Activated CD8-positive, alpha-beta memory T cell treated with anti-CD3 and anti-CD28 coated beads, Interleukin-2, amount 50 U/mL, for 1 hour (primary cell): ENCODE data around the gene DAPK1.

Experiments used
- DNase-seq: peaks from one replicate; pipeline ENCODE4 v3.0.0-alpha.2; 2020; ENCODE audit errors: extremely low read depth

DAPK1 gene

DNA sequence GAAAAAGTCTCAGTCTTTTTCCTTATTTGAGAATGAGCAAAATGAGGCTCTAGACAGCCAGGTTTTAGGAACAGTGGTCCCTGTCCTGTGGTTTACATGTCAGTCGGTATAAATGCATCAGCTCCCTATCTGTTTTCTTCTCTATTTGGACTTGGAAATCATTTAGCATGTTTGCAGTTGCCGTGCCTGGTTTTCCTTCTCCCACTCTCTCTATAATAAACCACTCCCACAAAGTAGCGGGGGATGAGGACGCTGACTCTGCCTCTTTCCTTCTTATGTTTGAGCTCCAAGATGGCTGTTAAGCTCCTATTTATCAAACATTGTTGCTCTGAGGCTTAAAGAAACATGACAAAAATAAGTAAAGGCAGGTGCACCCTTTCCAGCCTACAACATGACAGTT, 171.1 kb downstream of the DAPK1 start:
- no peak for DNase-seq

DNA sequence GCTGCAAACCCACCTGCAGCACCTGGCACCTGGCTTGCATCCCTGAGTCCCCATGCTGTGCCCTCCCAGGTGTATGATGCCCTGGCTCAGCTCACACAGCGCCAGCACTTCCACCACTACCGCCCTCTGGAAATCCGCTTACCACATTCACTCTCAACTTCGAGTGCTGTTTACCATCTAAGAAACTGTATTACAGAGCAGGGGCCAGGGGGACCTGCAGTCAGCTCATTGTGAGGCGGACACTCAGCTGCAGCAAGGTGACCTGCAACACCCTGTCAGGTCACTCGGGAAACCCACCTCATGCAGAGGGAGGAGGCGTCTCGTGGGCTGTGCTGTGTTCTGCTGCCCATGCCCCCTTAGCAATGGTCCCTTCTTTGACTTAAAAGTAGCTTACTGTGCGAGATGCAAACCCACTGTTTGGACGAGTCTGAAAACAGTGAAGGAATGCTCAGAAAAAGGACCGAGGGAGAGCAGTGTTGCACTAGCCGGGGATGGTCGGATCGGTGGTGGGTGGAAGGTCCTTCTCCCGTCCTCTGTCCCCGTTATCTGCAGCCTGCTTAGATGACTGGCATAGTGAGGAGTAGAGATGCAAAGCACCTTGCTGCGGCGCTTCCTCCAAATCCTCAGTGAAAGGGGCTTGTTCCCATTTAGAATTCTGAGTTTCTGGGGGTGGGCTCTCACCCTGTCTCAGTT, 173.1 kb downstream of the DAPK1 start:
- DNase-seq = no peak

DNA sequence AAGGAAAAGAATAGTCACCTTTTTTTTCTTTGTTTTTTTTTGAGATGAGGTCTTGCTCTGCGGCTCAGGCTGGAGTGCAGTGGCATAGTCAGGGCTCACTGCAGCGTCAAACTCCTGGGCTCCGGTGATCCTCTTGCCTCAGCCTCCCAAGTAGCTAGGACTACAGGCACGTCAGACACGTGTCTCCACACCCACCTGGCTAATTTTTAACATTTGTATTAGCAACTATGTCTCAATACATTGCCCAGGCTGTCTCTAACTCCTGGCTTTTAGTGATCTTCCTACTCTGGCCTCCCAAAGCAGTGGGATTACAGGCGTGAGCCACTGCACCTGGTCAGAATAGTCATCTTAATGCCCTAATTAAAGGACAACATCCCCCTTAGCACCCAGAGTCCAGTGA, 173.8 kb downstream of the DAPK1 start:
- DNase-seq = no peak

DNA sequence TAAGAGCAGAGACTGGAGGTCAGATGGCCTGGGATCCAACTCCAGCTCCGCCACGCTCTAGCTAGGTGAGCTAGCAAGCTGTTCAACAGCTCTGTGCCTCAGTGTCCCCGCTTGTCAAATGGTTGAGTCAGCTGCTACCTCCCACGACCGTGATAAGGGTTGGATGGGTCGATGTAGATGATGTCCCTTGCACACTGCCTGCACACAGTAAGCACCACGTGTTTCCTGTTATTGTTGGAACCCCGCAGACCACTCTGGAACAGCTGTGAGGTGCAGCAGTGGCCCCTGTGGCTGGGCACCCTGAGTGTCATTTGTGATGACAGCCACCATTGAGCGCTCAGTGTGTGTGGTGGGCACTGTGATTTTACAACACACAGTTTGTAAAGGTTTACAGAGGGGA, 174.3 kb downstream of the DAPK1 start:
- no peak for DNase-seq

DNA sequence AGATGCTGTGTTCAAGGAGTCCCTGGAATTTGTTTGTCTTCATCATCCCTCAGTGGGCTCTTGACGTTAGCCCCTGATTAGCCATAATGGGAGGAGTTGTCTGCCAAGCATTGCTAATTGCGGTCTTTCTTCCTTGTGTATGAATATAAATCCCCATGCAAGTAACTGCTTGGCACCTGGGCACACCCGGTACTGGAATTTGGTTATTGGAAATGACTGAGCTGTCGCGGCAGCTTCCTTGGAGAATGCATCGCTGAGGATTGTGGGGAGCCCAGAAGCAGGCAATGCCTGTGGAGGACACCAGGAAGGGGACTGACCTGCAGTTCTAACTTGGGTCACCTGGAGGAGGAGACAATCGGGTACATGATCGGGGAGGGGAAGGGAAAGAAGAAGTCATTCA, 174.9 kb downstream of the DAPK1 start:
- no peak for DNase-seq

DNA sequence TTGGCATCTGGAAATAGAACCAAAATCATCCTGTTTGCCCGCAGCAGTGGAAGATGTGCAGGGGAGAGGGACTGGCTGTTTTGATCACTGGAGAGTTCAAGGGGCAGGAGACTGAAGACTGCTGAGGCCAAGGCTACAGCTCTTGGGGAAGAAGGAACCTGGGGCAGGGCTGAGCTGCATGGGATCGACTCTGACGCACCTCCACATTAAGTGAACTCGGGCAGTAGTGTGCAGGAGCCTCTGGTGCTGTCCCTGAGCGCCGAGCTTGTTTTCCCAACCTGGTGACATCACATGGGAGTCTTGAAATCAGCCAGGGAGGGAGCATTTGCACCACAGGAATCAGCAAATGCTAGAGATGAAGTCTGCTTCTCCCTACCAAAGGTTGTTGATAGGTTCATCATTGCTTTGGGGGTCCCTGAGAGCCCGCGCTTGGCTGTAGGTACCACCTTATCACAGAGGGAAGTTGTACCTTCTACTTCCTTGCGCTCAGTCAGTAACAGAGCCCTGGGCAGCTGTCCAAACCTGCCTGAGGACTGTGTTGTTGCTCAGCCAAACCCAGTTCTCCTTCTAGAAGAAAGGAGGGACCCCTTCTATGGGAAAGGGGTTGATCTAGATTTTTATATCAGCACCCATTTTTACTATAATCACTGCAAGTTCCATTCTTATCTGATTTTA, 175.9 kb downstream of the DAPK1 start:
- DNase-seq = no peak

DNA sequence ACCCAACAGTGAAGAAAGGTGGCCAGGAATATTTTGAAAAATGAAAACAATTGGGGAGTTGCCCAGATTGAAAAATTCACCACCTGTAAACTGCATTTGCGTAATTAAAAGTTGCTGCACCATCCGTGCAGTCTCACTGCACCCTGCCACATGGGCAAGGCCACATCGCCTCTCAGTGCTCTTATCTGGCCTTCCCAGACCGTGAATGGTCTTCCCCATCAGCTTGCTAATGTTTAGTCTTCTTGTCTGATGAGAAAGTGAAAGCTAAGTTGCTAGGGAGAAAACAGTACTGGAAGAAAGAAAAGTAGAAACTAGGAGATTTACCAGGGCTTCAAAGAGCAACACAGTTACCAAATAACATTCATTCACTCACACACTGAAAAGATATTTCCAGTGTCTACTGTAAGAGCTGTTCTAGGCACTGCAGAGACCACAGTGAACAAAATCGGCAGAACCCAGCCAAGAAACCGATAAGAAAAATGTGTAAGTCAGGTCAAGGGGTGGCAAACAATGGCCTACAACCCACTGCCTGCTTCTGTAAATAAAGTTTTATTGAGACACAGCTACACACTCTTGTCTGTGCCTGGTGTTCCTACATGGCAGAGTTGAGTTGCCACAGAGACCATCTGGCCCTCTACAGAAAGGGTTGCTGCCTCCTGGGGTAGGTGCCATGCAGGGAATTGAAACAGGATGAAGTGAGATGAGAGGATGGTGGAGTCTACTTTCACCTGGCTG, 177.1 kb downstream of the DAPK1 start:
- no peak for DNase-seq

DNA sequence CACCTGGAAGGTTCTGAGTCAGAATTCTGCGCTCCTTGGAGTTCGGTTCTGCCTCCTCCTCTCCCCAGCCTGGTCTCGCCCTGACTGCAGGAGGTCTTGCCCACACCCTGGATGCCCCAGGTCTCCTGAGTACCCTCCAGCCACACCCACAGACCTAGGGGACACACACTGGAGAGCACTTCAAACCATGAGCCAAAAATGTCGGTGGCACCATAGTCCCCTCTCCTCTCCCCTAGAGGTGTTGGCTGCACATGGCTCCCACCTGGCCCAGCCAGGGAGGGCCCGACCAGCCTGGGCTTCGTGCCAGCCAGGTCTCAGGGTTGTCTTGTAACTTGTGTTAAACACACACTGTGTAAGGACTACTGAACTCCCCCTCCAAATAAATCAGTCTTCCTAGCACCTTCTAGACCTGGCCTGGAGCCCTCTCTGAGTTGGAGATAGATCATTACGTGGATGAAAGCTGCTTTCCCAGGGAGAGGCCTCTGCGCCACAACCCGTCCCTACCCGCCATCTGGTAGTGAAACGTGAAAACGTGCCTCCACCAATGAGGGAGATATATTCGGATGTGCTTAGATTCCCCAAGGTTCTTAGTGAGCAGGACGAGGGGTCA, 178.3 kb downstream of the DAPK1 start:
- no peak for DNase-seq

DNA sequence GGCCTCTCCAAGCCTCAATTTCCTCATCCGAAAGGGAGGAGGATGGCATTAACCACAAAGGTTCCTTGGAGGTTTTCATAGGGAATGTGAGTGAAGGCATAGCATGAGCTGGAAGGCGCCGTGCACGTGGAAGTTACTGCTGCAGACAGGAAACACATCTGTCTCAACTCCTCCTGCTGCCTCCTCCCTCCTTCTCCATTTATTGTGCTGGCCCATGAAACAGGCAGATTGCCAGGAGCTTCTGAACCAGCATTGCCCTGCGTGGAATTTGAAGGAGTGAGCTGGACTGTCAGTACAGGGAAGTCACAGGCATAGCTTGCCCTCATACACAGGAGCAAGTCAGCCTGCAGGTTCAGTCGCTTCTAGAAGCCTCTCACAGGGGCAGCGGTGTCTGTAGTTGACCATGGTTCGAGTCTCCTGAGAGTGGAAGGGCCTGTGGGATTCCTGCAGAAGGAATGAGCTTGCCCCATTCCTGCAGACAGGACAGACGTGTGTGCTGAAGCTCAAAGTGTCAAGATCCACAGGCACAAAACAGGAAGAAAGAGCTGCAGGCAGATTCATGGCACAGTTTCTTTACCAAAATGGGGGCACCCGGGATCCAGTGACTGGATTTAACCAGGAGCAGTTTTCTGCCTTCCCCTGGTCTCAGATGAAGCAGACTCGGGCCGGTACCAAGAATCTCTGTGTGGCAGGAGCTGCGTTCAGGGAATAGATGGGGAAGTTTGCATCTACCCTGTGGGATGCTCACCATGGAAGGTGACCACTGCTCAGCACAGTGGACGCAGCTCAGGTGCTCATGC, 179.5 kb downstream of the DAPK1 start:
- no peak for DNase-seq

DNA sequence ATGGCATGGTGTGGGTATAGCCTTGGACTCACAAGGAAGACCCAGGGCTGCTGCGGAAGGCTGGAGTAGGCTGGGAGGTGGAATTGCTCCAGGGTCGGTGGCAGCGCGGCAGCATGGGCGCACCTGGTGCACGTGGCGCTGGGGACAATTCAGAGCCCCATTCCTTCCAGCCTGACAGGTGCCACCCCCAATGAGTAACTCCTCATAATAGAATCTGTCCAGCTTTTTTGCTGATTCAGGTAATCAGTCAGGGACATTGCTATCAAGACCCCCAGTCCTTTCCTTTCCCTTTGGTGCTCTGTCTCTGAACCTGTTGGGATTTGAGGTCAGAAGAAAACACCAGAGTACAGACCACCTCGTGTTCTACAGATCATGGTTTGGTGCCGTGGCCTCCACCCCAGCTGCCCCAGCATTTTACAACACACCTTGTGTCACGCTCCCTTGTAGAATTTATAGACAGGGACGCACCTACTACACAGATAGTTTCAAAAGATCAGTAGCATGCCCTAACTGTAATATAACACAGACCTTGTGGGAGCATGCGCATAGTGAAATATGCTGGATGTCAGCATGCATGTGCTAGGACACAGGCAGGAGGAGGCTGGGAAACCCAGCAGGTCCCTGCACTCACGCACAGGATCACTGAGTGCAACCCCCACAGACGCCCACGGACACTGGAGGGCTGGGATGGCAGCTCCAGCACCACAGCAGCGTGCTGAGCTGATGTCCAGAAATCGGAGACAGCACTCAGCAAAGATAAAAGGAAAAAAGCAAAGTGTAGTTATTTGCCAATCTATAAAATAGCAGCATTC, 180.3 kb downstream of the DAPK1 start:
- DNase-seq = no peak

DNA sequence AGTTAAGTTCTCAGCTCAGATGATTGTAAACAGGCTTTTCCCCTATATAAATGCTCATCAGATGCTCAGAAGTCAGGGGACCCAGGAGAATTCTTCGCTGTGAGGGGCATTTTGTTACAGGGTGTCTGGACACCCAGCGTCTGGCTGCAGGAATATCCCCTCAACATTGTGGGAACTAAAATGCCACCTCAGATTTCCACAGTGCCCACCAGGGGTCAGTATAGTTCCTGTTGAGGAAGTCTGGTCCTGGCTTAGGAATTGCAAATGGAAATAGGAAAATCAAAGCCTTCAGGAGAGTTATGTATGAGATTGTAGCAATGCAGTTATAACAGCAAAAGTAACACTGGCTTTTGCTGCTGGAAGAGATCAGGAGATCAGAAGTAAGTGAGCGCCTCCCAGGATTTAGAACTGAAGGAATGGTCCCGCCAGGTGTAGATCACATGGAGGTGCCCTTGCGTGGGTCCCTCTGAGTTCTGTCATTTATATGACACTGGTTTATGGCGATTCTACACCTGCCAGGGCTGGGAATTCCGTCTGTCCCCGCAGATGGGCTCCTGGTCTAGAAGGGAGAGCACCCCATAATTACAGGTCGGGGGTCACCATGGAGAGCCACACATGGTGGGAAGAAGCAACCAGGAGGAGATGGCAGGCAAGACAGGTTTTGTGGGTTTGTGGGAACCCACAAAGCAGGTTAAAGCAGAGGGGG, 181.1 kb downstream of the DAPK1 start:
- DNase-seq = no peak

DNA sequence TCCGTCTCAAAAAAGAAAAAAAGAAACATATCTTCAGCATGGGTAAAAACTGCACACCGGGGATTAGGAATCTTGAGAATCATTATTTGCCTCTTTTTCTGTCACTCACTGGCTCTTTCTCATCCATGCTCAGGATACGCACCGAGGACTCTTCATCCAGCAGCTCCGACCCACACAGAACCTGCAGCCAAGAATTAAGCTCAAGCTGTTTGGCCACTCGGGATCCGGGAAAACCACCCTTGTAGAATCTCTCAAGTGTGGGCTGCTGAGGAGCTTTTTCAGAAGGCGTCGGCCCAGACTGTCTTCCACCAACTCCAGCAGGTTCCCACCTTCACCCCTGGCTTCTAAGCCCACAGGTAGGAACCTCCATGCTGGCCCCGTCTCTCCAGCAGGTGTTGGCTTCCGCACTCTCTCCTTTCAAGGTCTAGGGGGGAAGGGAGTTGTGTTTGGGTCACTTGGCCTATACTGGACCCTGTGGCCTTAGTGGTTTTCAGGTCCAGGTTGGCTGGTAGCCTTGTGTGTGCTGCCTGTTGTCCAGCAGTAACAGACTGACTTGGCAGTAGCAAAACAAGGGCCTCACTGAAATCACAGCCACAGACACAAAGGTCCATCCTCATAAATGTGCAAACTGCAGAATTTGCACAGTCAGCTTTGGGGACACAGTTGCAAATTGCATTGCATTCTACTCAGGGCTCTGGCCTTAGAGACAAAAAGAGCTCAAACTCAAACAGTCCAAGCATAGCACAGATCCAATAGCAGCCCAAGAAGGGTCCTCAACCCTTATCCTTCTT, 183.8 kb downstream of the DAPK1 start:
- no peak for DNase-seq

DNA sequence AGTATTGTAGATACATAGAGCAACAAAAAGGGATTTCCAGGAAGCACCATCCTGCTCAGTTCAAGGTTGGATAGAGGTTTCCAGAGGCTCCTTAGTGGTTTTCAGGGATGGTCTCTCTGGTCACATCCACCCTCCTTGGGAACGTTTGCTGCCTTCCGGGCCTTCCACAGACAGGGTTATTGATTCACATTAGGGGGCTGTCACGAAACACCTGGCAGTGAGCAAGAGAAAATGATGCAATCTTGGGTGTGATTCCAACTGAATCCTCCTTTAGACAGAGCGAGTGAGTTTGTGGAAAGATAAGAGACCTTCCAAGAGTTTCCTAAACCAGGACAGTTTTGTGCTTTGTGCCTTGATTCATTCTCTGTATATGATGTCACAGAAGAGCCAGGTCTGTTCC, 184.4 kb downstream of the DAPK1 start:
- DNase-seq = no peak

DNA sequence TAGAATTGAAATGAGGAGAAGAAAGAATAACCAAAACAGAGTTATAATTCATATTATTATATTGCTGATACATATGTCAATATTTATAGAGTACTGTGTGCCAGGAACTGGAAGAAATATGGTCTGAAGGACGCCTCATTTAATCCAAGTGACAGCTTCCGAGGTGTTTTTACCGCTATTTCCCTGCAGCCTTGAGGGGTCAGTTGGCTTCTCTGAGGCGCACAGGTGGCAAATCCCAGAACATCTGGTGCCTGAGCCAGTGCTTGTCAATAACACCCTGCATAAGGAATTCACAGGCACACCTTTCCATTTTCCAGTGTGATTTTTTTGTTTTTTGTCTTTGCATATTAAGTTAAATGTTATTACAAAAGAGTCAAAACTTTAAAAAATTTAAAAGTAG, 185.0 kb downstream of the DAPK1 start:
- no peak for DNase-seq

DNA sequence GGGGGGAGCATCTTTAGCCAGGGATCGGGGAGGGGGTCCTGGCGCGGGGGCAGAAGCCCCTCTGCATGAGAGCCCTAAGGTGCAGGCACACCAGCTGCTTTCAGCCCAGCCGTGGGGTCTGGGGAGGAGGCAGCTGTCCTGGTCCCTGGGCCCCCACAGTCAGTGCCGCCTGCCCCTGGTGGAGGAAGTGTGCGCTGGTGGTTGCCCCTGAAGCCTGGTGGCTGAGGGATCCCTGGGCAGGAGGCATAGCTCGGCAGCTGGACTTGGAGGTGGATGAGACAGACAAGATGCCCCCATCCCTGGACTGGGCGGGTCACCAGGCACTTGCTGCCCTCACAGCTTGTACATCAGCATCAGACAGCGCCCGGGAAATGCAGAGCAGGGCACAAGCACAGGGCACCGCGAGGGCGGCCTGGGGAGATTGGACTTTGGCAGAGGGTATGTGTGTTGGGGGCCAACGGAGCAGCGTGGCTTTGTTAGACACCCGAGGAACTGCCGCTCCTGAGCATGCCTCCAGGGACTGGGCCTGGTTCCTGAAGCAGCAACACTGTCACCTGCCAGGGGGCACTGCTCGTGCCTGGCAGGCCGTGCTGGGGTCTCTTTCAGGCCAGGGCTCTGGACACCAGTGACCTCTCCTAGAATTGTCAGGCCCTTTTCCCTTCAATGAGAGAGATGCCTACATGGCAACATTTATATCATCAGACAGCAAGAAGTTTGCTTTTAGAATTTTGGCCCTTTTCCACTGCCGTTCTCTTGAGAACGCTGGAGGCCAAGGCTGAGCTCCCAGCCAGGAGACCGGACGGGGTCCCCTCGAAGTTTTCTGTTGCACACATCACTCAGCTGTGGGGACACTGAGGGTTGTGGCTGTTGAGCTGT, 186.3 kb downstream of the DAPK1 start:
- no peak for DNase-seq

DNA sequence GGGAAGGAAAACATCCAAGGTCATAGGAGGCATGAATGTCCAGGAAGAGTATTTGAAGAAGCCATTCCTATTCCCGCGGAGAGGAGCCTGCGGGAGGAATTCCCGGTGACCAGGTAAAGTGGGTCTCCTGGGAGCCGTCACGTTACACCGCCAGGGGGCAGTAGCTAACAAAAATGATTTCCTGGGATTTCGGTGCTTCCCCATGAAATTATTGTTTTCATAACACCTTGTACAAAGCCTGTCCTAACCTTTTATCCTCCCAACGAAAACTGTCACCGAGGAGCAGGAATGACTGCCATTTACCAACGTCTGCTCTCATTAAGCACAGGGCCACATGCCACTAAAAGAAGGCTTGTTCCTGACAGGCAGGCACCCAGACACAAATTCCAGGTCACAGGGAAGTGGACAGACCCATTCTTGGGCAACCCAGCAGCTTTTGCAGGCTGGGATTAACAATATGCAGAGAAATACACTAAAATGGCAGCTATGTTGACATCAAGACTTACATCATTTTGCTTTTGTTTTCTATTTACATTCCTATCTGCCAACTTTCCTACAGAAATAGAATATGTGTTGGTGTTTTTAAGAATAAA, 187.1 kb downstream of the DAPK1 start:
- no peak for DNase-seq

DNA sequence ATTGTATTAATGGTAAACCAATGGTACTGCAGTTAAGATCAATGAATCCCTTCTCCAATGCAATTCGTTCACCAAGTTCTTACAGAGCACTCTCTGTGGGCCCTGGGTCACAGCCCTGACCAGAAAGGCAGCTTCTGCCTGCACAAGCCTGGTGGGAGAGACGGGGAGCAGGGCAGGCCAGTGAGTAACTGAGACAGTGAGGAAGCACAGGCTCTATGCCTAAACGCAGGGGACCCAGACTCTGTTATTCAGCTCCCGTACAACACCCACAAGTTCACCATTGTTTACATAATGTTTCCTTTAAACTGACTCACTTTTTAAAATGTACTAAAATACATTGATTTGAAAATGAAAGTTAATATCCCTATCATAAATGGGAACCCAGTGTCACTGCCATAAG, 187.8 kb downstream of the DAPK1 start:
- no peak for DNase-seq

DNA sequence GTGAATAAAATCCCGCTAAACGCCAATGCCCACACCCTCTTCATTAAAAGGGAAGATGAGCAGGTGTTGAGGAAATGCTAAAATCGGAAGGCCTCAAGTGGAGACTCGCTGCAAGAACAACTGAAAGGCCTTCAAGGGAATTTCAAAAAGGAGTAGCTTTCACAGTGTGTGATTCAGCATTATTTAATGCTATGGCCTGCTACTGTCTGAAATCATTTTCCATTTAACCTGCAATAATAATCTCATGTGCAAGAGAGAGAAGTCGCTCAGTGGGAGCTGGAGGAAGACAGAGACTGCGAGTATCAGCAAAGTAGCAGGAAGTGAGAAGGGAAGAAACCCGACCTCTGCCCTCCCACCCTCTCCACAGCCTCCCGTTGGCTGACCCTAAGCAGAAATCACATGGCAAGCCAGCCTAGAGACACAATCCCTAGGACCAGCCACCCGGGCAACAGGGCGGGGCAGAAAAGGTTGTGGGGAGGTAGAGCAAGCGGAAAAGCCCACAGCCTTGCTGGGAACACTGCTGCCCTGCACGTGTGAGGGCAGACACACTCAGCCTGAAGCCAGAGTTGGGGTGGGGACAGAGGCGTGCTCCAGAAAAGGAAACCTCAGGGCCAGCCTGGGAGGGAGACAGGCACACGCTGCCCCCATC, 188.3 kb downstream of the DAPK1 start:
- DNase-seq = no peak
